Astrocyte of the spinal cord (primary cell): ENCODE data around the gene ZBTB37.
"Not testable (repeated sequence)": the region's sequence is repeated elsewhere in the genome, so short reads cannot be mapped to it uniquely, and the experiment has no call there.

Experiments used
- DNase-seq: peaks from one replicate; pipeline ENCODE4 v3.0.0; 2011; ENCODE audit warnings: low read depth, low spot score
- H3K4me3 ChIP-seq: 2 replicates; pipeline ENCODE4 v1.5.1; 2011; ENCODE audit warnings: low read depth, mild to moderate bottlenecking, low read length, moderate library complexity
- CTCF ChIP-seq: IDR thresholded peaks from 2 replicates; pipeline ENCODE4 v1.5.1; 2012; ENCODE audit warnings: low read depth, mild to moderate bottlenecking, low read length, inconsistent platforms
- in situ Hi-C: cut with HindIII; loops from 2 replicates; pipeline ENCODE4 v1.10.0; 2017; ENCODE audit warnings: low sequenced_read_pairs

ZBTB37 gene

GRCh38 chr1:173832748-173833147, 35.4 kb upstream of the ZBTB37 start:
- no peak for TF ChIP-seq CTCF
- in situ Hi-C loops, result no loop called here
- H3K4me3 ChIP-seq, result no peak overlapping the region
- DNase-seq, result no peak

GRCh38 chr1:173852105-173852504, 16.1 kb upstream of the ZBTB37 start:
- in situ Hi-C loops, result no loop called here
- H3K4me3 ChIP-seq, result no peak overlapping the region
- no peak for TF ChIP-seq CTCF
- no peak for DNase-seq

GRCh38 chr1:173853074-173853473, 15.1 kb upstream of the ZBTB37 start:
- DNase-seq, result peak; percentile 60
- H3K4me3 ChIP-seq, result no peak overlapping the region
- in situ Hi-C loops, result no loop called here
- no peak for TF ChIP-seq CTCF

GRCh38 chr1:173856014-173856413, 12.2 kb upstream of the ZBTB37 start:
- no peak overlapping the region for H3K4me3 ChIP-seq
- in situ Hi-C loops, result no loop called here
- no peak for TF ChIP-seq CTCF
- no peak for DNase-seq

GRCh38 chr1:173856903-173857302, 11.3 kb upstream of the ZBTB37 start:
- in situ Hi-C loops, result no loop called here
- DNase-seq, result no peak
- no peak for TF ChIP-seq CTCF
- no peak overlapping the region for H3K4me3 ChIP-seq

GRCh38 chr1:173857363-173857917, 10.7 kb upstream of the ZBTB37 start:
- no peak for DNase-seq
- H3K4me3 ChIP-seq, result no peak overlapping the region
- no peak for TF ChIP-seq CTCF
- in situ Hi-C loops, result no loop called here

- in situ Hi-C loops, DNase-seq: not testable (repeated sequence)
Measured at GRCh38 chr1:173859547-173859946, 8.6 kb upstream of the ZBTB37 start.

More at GRCh38 chr1:173859547-173859946, 8.6 kb upstream of the ZBTB37 start:
- not testable (repeated sequence) for H3K4me3 ChIP-seq
